Endometrial microvascular endothelial cells (primary cell): ENCODE data around the gene NEMP2. TPM values are rescaled to one million over a fixed set of nuclear protein-coding genes. Genes with fewer than 3 reads are reported as not detected.

Source experiments
- in situ Hi-C: cut with HindIII; loops from 2 replicates; pipeline ENCODE4 v1.10.0; 2017; ENCODE audit warnings: low sequenced_read_pairs, low pct_unique_long_range_greater_than_20kb; ENCODE audit errors: inconsistent ontology term
- total RNA-seq: library from RNA; depleted of rRNA; stranded (reverse); fragments of >200 nt; gene quantifications from one replicate; pipeline ENCODE4 v1.2.3, GENCODE V29; 2015; ENCODE audit errors: inconsistent ontology term

Gene NEMP2
- total RNA-seq, 1 donor from 2014 or later = 4.2 TPM

- in situ Hi-C loops = no loop called here
These were observed 4.9 kb downstream of the NEMP2 start for GRCh38 chr2:190529486-190530247.

- in situ Hi-C loops = no loop called here
These were observed 6.0 kb downstream of the NEMP2 start for GRCh38 chr2:190528521-190529001.

GRCh38 chr2:190527918-190528317, 6.6 kb downstream of the NEMP2 start:
- in situ Hi-C loops = no loop called here

GRCh38 chr2:190527214-190527613, 7.3 kb downstream of the NEMP2 start:
- in situ Hi-C loops = no loop called here

GRCh38 chr2:190526105-190526750, 8.3 kb downstream of the NEMP2 start:
- in situ Hi-C loops = no loop called here

GRCh38 chr2:190524928-190525327, 9.6 kb downstream of the NEMP2 start:
- in situ Hi-C loops = loop anchor here (25.0 kb wide), 1 partner anchor 188 kb away; the partner anchor contains the start of gene INPP1

GRCh38 chr2:190519975-190520767, 14.4 kb downstream of the NEMP2 start:
- in situ Hi-C loops = loop anchor here (25.0 kb wide), 1 partner anchor 183 kb away; the partner anchor contains the start of gene INPP1

- in situ Hi-C loops = loop anchor here (25.0 kb wide), 1 partner anchor 180 kb away; the partner anchor contains the start of gene INPP1
These were observed 17.1 kb downstream of the NEMP2 start for GRCh38 chr2:190517468-190517867.

- in situ Hi-C loops = loop anchor here (25.0 kb wide), 1 partner anchor 178 kb away; the partner anchor contains the start of gene INPP1
These were observed 18.8 kb downstream of the NEMP2 start for GRCh38 chr2:190515687-190516086.

- in situ Hi-C loops = loop anchor here (25.0 kb wide), 1 partner anchor 177 kb away; the partner anchor contains the start of gene INPP1
These were observed 19.8 kb downstream of the NEMP2 start for GRCh38 chr2:190514676-190515075.

GRCh38 chr2:190513877-190514276, 20.6 kb downstream of the NEMP2 start:
- in situ Hi-C loops = loop anchor here (25.0 kb wide), 1 partner anchor 177 kb away; the partner anchor contains the start of gene INPP1

- in situ Hi-C loops = loop anchor here (25.0 kb wide), 1 partner anchor 175 kb away; the partner anchor contains the start of gene INPP1
These were observed 21.9 kb downstream of the NEMP2 start for GRCh38 chr2:190512539-190513095.

- in situ Hi-C loops = loop anchor here (25.0 kb wide), 1 partner anchor 174 kb away; the partner anchor contains the start of gene INPP1
These were observed 23.4 kb downstream of the NEMP2 start for GRCh38 chr2:190511104-190511503.

GRCh38 chr2:190509895-190510294, 24.6 kb downstream of the NEMP2 start:
- in situ Hi-C loops = loop anchor here (25.0 kb wide), 1 partner anchor 173 kb away; the partner anchor contains the start of gene INPP1

GRCh38 chr2:190507135-190507534, 27.4 kb downstream of the NEMP2 start:
- in situ Hi-C loops = loop anchor here (25.0 kb wide), 1 partner anchor 170 kb away; the partner anchor contains the start of gene INPP1

GRCh38 chr2:190506666-190507065, 27.9 kb downstream of the NEMP2 start:
- in situ Hi-C loops = loop anchor here (25.0 kb wide), 1 partner anchor 169 kb away; the partner anchor contains the start of gene INPP1

- in situ Hi-C loops = loop anchor here (25.0 kb wide), 1 partner anchor 168 kb away; the partner anchor contains the start of gene INPP1
These were observed 28.8 kb downstream of the NEMP2 start for GRCh38 chr2:190505696-190506095.

- in situ Hi-C loops = loop anchor here (25.0 kb wide), 1 partner anchor 168 kb away; the partner anchor contains the start of gene INPP1
These were observed 29.6 kb downstream of the NEMP2 start for GRCh38 chr2:190504912-190505311.
